GM12864 (cell line): ENCODE data around the gene NFU1.

Source experiments
- DNase-seq: peaks from one replicate; pipeline ENCODE4 v3.0.0-alpha.2; 2011; ENCODE audit warnings: low read depth
- H3K4me3 ChIP-seq: 2 replicates; pipeline ENCODE4 v1.5.1; 2011; ENCODE audit warnings: mild to moderate bottlenecking, low read depth, low read length, control low read depth
- CTCF ChIP-seq: IDR thresholded peaks from 2 replicates; pipeline ENCODE4 v1.5.1; 2011; ENCODE audit warnings: low read depth, mild to moderate bottlenecking, moderate library complexity, low read length, control low read depth, inconsistent platforms; ENCODE audit errors: missing control alignments

The NFU1 gene

GRCh38 chr2:69471793-69472192 is 34.6 kb upstream of the NFU1 start:
- DNase-seq, result no peak
- no peak overlapping the region for H3K4me3 ChIP-seq
- no peak for TF ChIP-seq CTCF

GRCh38 chr2:69470911-69471310 is 33.7 kb upstream of the NFU1 start:
- no peak for DNase-seq
- no peak overlapping the region for H3K4me3 ChIP-seq
- TF ChIP-seq CTCF, result no peak

- no peak for DNase-seq
- H3K4me3 ChIP-seq, result no peak overlapping the region
- no peak for TF ChIP-seq CTCF
These were observed 32.5 kb upstream of the NFU1 start for GRCh38 chr2:69469784-69470183.

- TF ChIP-seq CTCF, result no peak
- H3K4me3 ChIP-seq, result no peak overlapping the region
- no peak for DNase-seq
These were observed 32.1 kb upstream of the NFU1 start for GRCh38 chr2:69469375-69469774.

GRCh38 chr2:69466728-69467127 is 29.5 kb upstream of the NFU1 start:
- no peak overlapping the region for H3K4me3 ChIP-seq
- DNase-seq, result no peak
- TF ChIP-seq CTCF, result no peak

GRCh38 chr2:69465513-69466456 is 28.6 kb upstream of the NFU1 start:
- no peak overlapping the region for H3K4me3 ChIP-seq
- DNase-seq, result no peak
- no peak for TF ChIP-seq CTCF

GRCh38 chr2:69464575-69464974 is 27.3 kb upstream of the NFU1 start:
- no peak for DNase-seq
- H3K4me3 ChIP-seq, result no peak overlapping the region
- no peak for TF ChIP-seq CTCF
